HEK293 (cell line): Measurements from ENCODE around the gene UBE2D2.
A peak's percentile ranks its signal among the peaks of the same experiment; 100 is the strongest.
"Not testable (repeated sequence)": the region's sequence is repeated elsewhere in the genome, so short reads cannot be mapped to it uniquely, and the experiment has no call there.

Source experiments
- CTCF ChIA-PET: fragments of 350-600 bp; formaldehyde crosslinking; extraction: SDS; loops from one replicate; lab custom pipeline; 2021; ENCODE audit warnings: antibody characterized with exemption; lab: Yijun Ruan, JAX
- POLR2A ChIA-PET: fragments of 300-600 bp; formaldehyde crosslinking; extraction: SDS; loops from one replicate; lab custom pipeline; 2020; ENCODE audit warnings: antibody characterized with exemption, inconsistent platforms; lab: Yijun Ruan, JAX
- H3K27ac ChIP-seq: fragments of 200-500 bp; sonication (Bioruptor generic); 2 replicates; pipeline ENCODE4 v1.5.1; 2014; ENCODE audit warnings: low read depth, low read length, control low read depth, inconsistent platforms; ENCODE audit errors: extremely low read depth
- H3K36me3 ChIP-seq, 2 experiments: fragments of 200-500 bp in 1 of 2; sonication (Bioruptor generic) in 1 of 2; 1 replicate in 1 of 2; 2 replicates in 1 of 2; pipeline ENCODE4 v1.5.1; 2014 to 2017; ENCODE audit warnings: inconsistent platforms in 2 of 2, low read length in 2 of 2; ENCODE audit not compliant: control insufficient read depth in 2 of 2, insufficient read depth in 1 of 2
- H3K4me1 ChIP-seq: fragments of 200-500 bp; sonication (Bioruptor generic); 2 replicates; pipeline ENCODE4 v1.5.1; 2014; ENCODE audit warnings: mild to moderate bottlenecking, low read length, inconsistent platforms; ENCODE audit not compliant: control insufficient read depth, insufficient read depth
- H3K4me3 ChIP-seq: 2 replicates; pipeline ENCODE4 v1.5.1; 2011; ENCODE audit warnings: low read depth, mild to moderate bottlenecking, control low read depth, low read length, moderate library complexity
- H3K9me3 ChIP-seq: fragments of 200-500 bp; sonication (Bioruptor generic); 2 replicates; pipeline ENCODE4 v1.5.1; 2014; ENCODE audit warnings: low read depth, low read length, inconsistent platforms; ENCODE audit not compliant: control insufficient read depth, insufficient read depth
- GLIS1 ChIP-seq: fragments of 450-650 bp; formaldehyde crosslinking; IDR thresholded peaks from 2 replicates; pipeline ENCODE4 v1.5.1; 2016; ENCODE audit warnings: missing biosample characterization, missing genetic modification characterization
- MYNN ChIP-seq: fragments of 450-650 bp; formaldehyde crosslinking; IDR thresholded peaks from 2 replicates; pipeline ENCODE4 v1.5.1; 2016; ENCODE audit warnings: missing biosample characterization, missing genetic modification characterization, borderline replicate concordance
- PRDM2 ChIP-seq: fragments of 450-650 bp; formaldehyde crosslinking; IDR thresholded peaks from 2 replicates; pipeline ENCODE4 v1.5.1; 2016; ENCODE audit warnings: missing biosample characterization, missing genetic modification characterization, borderline replicate concordance
- ZBTB1 ChIP-seq: fragments of 450-650 bp; formaldehyde crosslinking; IDR thresholded peaks from 2 replicates; pipeline ENCODE4 v1.5.1; 2016; ENCODE audit warnings: missing biosample characterization, missing genetic modification characterization
- ZFP41 ChIP-seq: fragments of 450-650 bp; formaldehyde crosslinking; IDR thresholded peaks from 2 replicates; pipeline ENCODE4 v1.5.1; 2016; ENCODE audit warnings: missing biosample characterization, missing genetic modification characterization, borderline replicate concordance
- ZNF132 ChIP-seq: fragments of 450-650 bp; formaldehyde crosslinking; IDR thresholded peaks from 2 replicates; pipeline ENCODE4 v1.5.1; 2017; ENCODE audit warnings: missing biosample characterization, missing genetic modification characterization, borderline replicate concordance
- ZNF133 ChIP-seq: fragments of 450-650 bp; formaldehyde crosslinking; IDR thresholded peaks from 2 replicates; pipeline ENCODE4 v1.5.1; 2016; ENCODE audit warnings: missing biosample characterization, missing genetic modification characterization
- ZNF19 ChIP-seq: fragments of 450-650 bp; formaldehyde crosslinking; IDR thresholded peaks from 2 replicates; pipeline ENCODE4; 2016; ENCODE audit warnings: missing biosample characterization, missing genetic modification characterization, low read depth
- ZNF280C ChIP-seq: fragments of 450-650 bp; formaldehyde crosslinking; IDR thresholded peaks from 2 replicates; pipeline ENCODE4 v1.5.1; 2016; ENCODE audit warnings: missing biosample characterization, missing genetic modification characterization
- ZNF292 ChIP-seq: fragments of 450-650 bp; formaldehyde crosslinking; IDR thresholded peaks from 2 replicates; pipeline ENCODE4 v1.5.1; 2016; ENCODE audit warnings: low read depth, missing biosample characterization, missing genetic modification characterization, borderline replicate concordance
- ZNF354C ChIP-seq: fragments of 450-650 bp; formaldehyde crosslinking; IDR thresholded peaks from 2 replicates; pipeline ENCODE4 v1.5.1; 2016; ENCODE audit warnings: missing biosample characterization, missing genetic modification characterization, low read depth, borderline replicate concordance
- ZNF394 ChIP-seq: fragments of 450-650 bp; formaldehyde crosslinking; IDR thresholded peaks from 2 replicates; pipeline ENCODE4 v1.5.1; 2016; ENCODE audit warnings: missing biosample characterization, missing genetic modification characterization, mild to moderate bottlenecking, moderate library complexity, borderline replicate concordance
- ZNF549 ChIP-seq: fragments of 450-650 bp; IDR thresholded peaks from 2 replicates; pipeline ENCODE4 v1.5.1; 2018; ENCODE audit warnings: missing biosample characterization, missing genetic modification characterization, mild to moderate bottlenecking, inconsistent platforms, moderate library complexity
- ZNF76 ChIP-seq: fragments of 450-650 bp; formaldehyde crosslinking; IDR thresholded peaks from 2 replicates; pipeline ENCODE4; 2016; ENCODE audit warnings: low read depth, missing biosample characterization, missing genetic modification characterization, borderline replicate concordance
- ZXDB ChIP-seq: fragments of 450-650 bp; formaldehyde crosslinking; IDR thresholded peaks from 2 replicates; pipeline ENCODE4 v1.5.1; 2016; ENCODE audit warnings: missing biosample characterization, missing genetic modification characterization
- TF ChIP-seq, protein P1 (sequence below): fragments of 450-650 bp; formaldehyde crosslinking; IDR thresholded peaks from 2 replicates; pipeline ENCODE4 v1.5.1; 2016; ENCODE audit warnings: missing biosample characterization, missing genetic modification characterization
- TF ChIP-seq, protein P2 (sequence below): fragments of 450-650 bp; formaldehyde crosslinking; conservative IDR thresholded peaks from 2 replicates; pipeline ENCODE4 v1.5.1; 2016; ENCODE audit warnings: low read depth, missing biosample characterization, missing genetic modification characterization

UBE2D2 gene

DNA sequence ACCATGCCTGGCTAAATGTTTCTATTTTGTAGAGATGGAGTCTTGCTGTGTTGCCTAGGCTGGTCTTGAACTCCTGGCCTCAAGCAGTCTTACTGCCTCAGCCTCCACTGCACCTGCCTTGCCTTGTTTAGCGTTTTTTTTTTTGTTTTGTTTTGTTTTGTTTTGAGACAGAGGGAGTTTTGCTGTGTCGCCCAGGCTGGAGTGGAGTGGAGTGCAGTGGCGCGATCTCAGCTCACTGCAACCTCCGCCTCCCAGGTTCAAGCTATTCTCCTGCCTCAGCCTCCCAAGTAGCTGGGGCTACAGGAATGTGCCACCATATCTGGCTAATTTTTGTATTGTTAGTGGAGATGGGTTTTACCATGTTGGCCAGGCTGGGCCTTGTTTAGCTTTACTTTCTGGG is 27.0 kb downstream of the UBE2D2 start:
- CTCF ChIA-PET, H3K27ac ChIP-seq, H3K4me3 ChIP-seq, H3K9me3 ChIP-seq, H3K4me1 ChIP-seq: not testable (repeated sequence)
- POLR2A ChIA-PET: interaction anchor here (0.6 to 0.7 kb wide), 2 partner anchors 9 to 43 kb away, joined by 4 to 6 read pairs; no protein-coding TSS in a partner anchor
- 0 out of 2 replicates have a peak, but pooled peaks have one; percentile 11 for TF ChIP-seq MYNN (tag by site-specific recombination)
- H3K36me3 ChIP-seq: peaks cover 22 to 25% of the 10 kb centered on the region in 2 experiments

GRCh38 chr5:139588962-139589361 is 27.8 kb downstream of the UBE2D2 start:
- CTCF ChIA-PET: interaction anchor here (0.8 kb wide), 1 partner anchor 14 kb away, joined by 3 read pairs; no protein-coding TSS in a partner anchor

More at GRCh38 chr5:139588962-139589361, 27.8 kb downstream of the UBE2D2 start:
- TF ChIP-seq GLIS1 (tag by site-specific recombination): no peak
- no peak for TF ChIP-seq ZNF76 (tag by site-specific recombination)
- TF ChIP-seq ZNF292 (tag by site-specific recombination): no peak
- TF ChIP-seq ZFP41 (tag by site-specific recombination): no peak
- no peak for TF ChIP-seq ZXDB (tag by site-specific recombination)
- no peak for TF ChIP-seq ZNF19
- no peak for TF ChIP-seq PRDM2 (tag by site-specific recombination)
- TF ChIP-seq ZNF394 (tag by site-specific recombination): no peak
- TF ChIP-seq, protein P1, sequence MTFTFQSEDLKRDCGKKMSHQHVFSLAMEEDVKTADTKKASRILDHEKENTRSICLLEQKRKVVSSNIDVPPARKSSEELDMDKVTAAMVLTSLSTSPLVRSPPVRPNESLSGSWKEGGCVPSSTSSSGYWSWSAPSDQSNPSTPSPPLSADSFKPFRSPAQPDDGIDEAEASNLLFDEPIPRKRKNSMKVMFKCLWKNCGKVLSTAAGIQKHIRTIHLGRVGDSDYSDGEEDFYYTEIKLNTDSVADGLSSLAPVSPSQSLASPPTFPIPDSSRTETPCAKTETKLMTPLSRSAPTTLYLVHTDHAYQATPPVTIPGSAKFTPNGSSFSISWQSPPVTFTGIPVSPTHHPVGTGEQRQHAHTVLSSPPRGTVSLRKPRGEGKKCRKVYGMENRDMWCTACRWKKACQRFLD (tag by site-specific recombination): no peak
- TF ChIP-seq ZNF133 (tag by site-specific recombination): no peak
- no peak for TF ChIP-seq ZNF549 (tag by site-specific recombination)
- TF ChIP-seq ZBTB1: no peak
- TF ChIP-seq, protein P2, sequence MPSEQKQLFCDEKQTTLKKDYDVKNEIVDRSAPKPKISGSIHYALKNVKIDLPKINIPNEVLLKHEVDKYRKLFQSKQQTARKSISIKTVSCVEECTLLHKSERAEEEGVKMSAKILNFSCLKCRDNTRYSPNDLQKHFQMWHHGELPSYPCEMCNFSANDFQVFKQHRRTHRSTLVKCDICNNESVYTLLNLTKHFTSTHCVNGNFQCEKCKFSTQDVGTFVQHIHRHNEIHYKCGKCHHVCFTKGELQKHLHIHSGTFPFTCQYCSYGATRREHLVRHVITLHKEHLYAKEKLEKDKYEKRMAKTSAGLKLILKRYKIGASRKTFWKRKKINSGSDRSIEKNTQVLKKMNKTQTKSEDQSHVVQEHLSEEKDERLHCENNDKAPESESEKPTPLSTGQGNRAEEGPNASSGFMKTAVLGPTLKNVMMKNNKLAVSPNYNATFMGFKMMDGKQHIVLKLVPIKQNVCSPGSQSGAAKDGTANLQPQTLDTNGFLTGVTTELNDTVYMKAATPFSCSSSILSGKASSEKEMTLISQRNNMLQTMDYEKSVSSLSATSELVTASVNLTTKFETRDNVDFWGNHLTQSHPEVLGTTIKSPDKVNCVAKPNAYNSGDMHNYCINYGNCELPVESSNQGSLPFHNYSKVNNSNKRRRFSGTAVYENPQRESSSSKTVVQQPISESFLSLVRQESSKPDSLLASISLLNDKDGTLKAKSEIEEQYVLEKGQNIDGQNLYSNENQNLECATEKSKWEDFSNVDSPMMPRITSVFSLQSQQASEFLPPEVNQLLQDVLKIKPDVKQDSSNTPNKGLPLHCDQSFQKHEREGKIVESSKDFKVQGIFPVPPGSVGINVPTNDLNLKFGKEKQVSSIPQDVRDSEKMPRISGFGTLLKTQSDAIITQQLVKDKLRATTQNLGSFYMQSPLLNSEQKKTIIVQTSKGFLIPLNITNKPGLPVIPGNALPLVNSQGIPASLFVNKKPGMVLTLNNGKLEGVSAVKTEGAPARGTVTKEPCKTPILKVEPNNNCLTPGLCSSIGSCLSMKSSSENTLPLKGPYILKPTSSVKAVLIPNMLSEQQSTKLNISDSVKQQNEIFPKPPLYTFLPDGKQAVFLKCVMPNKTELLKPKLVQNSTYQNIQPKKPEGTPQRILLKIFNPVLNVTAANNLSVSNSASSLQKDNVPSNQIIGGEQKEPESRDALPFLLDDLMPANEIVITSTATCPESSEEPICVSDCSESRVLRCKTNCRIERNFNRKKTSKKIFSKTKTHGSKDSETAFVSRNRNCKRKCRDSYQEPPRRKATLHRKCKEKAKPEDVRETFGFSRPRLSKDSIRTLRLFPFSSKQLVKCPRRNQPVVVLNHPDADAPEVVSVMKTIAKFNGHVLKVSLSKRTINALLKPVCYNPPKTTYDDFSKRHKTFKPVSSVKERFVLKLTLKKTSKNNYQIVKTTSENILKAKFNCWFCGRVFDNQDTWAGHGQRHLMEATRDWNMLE: no peak
- no peak for TF ChIP-seq ZNF280C
- no peak for TF ChIP-seq ZNF132
- TF ChIP-seq ZNF354C: no peak
- no peaks in the 10 kb centered on the region for H3K4me1 ChIP-seq
- H3K36me3 ChIP-seq: peaks cover 19 to 27% of the 10 kb centered on the region in 2 experiments
- POLR2A ChIA-PET: interaction anchor here (0.6 kb wide), 1 partner anchor 9 kb away, joined by 8 read pairs; no protein-coding TSS in a partner anchor
- H3K9me3 ChIP-seq: no peaks in the 10 kb centered on the region
- H3K4me3 ChIP-seq: no peak overlapping the region
- H3K27ac ChIP-seq: no peak overlapping the region
